HepG2 (cell line): ENCODE measurements around the gene NFATC3. TPM values are rescaled to one million over a fixed set of nuclear protein-coding genes. Genes with fewer than 3 reads are reported as not detected.

ENCODE experiments used
- CHD4 ChIP-seq: fragments of 200-600 bp; sonication (generic); IDR thresholded peaks from 2 replicates; pipeline ENCODE4 v1.7.0; 2017; ENCODE audit warnings: mild to moderate bottlenecking, low read length, borderline replicate concordance
- FOXA3 ChIP-seq: IDR thresholded peaks from 2 replicates; pipeline ENCODE4 v1.6.1; 2016; ENCODE audit warnings: missing genetic modification reagents, missing compliant biosample characterization
- IKZF4 ChIP-seq: sonication (generic); formaldehyde crosslinking; IDR thresholded peaks from 2 replicates; pipeline ENCODE4 v1.5.1; 2020; ENCODE audit warnings: borderline replicate concordance, mild to moderate bottlenecking, low read depth, missing genetic modification reagents; ENCODE audit errors: not compliant biosample characterization
- KLF12 ChIP-seq: sonication (generic); formaldehyde crosslinking; IDR thresholded peaks from 2 replicates; pipeline ENCODE4 v1.4.0; 2020; ENCODE audit warnings: missing genetic modification reagents, borderline replicate concordance
- MYC ChIP-seq: sonication (generic); formaldehyde crosslinking; IDR thresholded peaks from 2 replicates; pipeline ENCODE4 v1.9.0; 2021; ENCODE audit warnings: missing genetic modification reagents, borderline replicate concordance
- NCOA1 ChIP-seq: sonication (generic); formaldehyde crosslinking; IDR thresholded peaks from 2 replicates; pipeline ENCODE4 v1.9.0; 2021; ENCODE audit warnings: missing genetic modification reagents
- NR2C2 ChIP-seq: sonication (generic); formaldehyde crosslinking; IDR thresholded peaks from 2 replicates; pipeline ENCODE4 v1.4.0; 2020; ENCODE audit warnings: missing genetic modification reagents, mild to moderate bottlenecking, moderate library complexity, borderline replicate concordance
- NR2F1 ChIP-seq, 2 experiments: fragments of 450-650 bp in 1 of 2; formaldehyde crosslinking in 1 of 2; IDR thresholded peaks; 2 replicates each; pipeline versions ENCODE4 v1.5.0 to v1.6.1; 2016 to 2020; ENCODE audit warnings: mild to moderate bottlenecking in 1 of 2, missing compliant biosample characterization in 1 of 2, missing genetic modification reagents in 1 of 2, moderate library complexity in 1 of 2
- SYNCRIP ChIP-seq: fragments of 200-400 bp; formaldehyde crosslinking; IDR thresholded peaks from 2 replicates; pipeline ENCODE4 v1.6.1; 2018; ENCODE audit warnings: mild to moderate bottlenecking, low read depth, low read length; ENCODE audit not compliant: insufficient read depth
- TGIF2 ChIP-seq: IDR thresholded peaks from 2 replicates; pipeline ENCODE4 v1.6.1; 2016; ENCODE audit warnings: control low read depth, missing compliant biosample characterization
- TSC22D2 ChIP-seq: sonication (generic); formaldehyde crosslinking; IDR thresholded peaks from 2 replicates; pipeline ENCODE4 v1.5.1; 2020; ENCODE audit warnings: missing genetic modification reagents, mild to moderate bottlenecking, borderline replicate concordance
- XRCC5 ChIP-seq: fragments of 200-400 bp; formaldehyde crosslinking; optimal IDR thresholded peaks from 2 replicates; pipeline ENCODE3; 2017; ENCODE audit warnings: mild to moderate bottlenecking, low read length
- ZBTB8A ChIP-seq: sonication (generic); formaldehyde crosslinking; IDR thresholded peaks from 2 replicates; pipeline ENCODE4 v1.4.0; 2020; ENCODE audit warnings: mild to moderate bottlenecking, low read depth, missing genetic modification reagents, borderline replicate concordance
- ZFP36L1 ChIP-seq: sonication (generic); formaldehyde crosslinking; IDR thresholded peaks from 2 replicates; pipeline ENCODE4 v1.8.0; 2022; ENCODE audit warnings: mild to moderate bottlenecking, missing genetic modification reagents, moderate library complexity
- ZNF24 ChIP-seq: fragments of 450-650 bp; IDR thresholded peaks from 2 replicates; pipeline ENCODE4 v1.6.1; 2017; ENCODE audit warnings: antibody characterized with exemption, mild to moderate bottlenecking
- ZNF354B ChIP-seq: sonication (generic); formaldehyde crosslinking; IDR thresholded peaks from 2 replicates; pipeline ENCODE4 v1.8.0; 2022; ENCODE audit warnings: mild to moderate bottlenecking, missing genetic modification reagents
- ZNF367 ChIP-seq: sonication (generic); formaldehyde crosslinking; IDR thresholded peaks from 2 replicates; pipeline ENCODE4 v1.4.0; 2020; ENCODE audit warnings: missing genetic modification reagents, borderline replicate concordance
- ZNF598 ChIP-seq: sonication (generic); formaldehyde crosslinking; IDR thresholded peaks from 2 replicates; pipeline ENCODE4 v1.5.1; 2020; ENCODE audit warnings: mild to moderate bottlenecking, missing genetic modification reagents, borderline replicate concordance
- ZNF749 ChIP-seq: sonication (generic); formaldehyde crosslinking; IDR thresholded peaks from 2 replicates; pipeline ENCODE4 v1.8.0; 2022; ENCODE audit warnings: mild to moderate bottlenecking, missing genetic modification reagents, moderate library complexity, borderline replicate concordance
- ZNF891 ChIP-seq: sonication (generic); formaldehyde crosslinking; IDR thresholded peaks from 2 replicates; pipeline ENCODE4 v1.5.0; 2020; ENCODE audit warnings: mild to moderate bottlenecking, missing genetic modification reagents
- ZSCAN9 ChIP-seq: IDR thresholded peaks from 2 replicates; pipeline ENCODE4 v1.6.1; 2016; ENCODE audit warnings: borderline replicate concordance
- polyA plus RNA-seq, 8 experiments: library from polyadenylated mRNA; depleted of rRNA in 3 of 8; stranded (reverse) in 7 of 8; unstranded in 1 of 8; fragments of >200 nt; fragmentation: Illumina TruSeq in 4 of 8; extraction: Trizol in 4 of 8; gene quantifications; 2 replicates each; pipeline versions ENCODE4 v1.2.1 to v1.2.3, GENCODE V29; 2011 to 2016; ENCODE audit warnings: low read depth in 4 of 8, missing spikeins in 1 of 8, mixed read lengths in 1 of 8; ENCODE audit not compliant: insufficient read depth in 1 of 8
- total RNA-seq, 5 experiments: library from RNA; depleted of rRNA; stranded (reverse); fragments of >200 nt; fragmentation: Illumina TruSeq; extraction: Trizol; gene quantifications; 2 replicates each; pipeline ENCODE4 v1.2.3, GENCODE V29; 2016; ENCODE audit warnings: low read depth in 1 of 5
- TF ChIP-seq, protein P1 (sequence below): sonication (generic); formaldehyde crosslinking; IDR thresholded peaks from 2 replicates; pipeline ENCODE4 v1.8.0; 2022; ENCODE audit warnings: low read depth, missing genetic modification reagents
- TF ChIP-seq, protein P2 (sequence below): sonication (generic); formaldehyde crosslinking; IDR thresholded peaks from 2 replicates; pipeline ENCODE4 v1.8.1; 2023; ENCODE audit warnings: mild to moderate bottlenecking, missing genetic modification reagents
- TF ChIP-seq, protein P3 (sequence below): sonication (generic); formaldehyde crosslinking; IDR thresholded peaks from 2 replicates; pipeline ENCODE4 v1.8.0; 2022; ENCODE audit warnings: mild to moderate bottlenecking, missing genetic modification reagents

NFATC3 gene
- total and polyA plus RNA-seq, 2 of the 13 experiments (the other 11 are each of a cell fraction or from before 2014, with no cell fraction given): 52.6 to 62.7 TPM

DNA sequence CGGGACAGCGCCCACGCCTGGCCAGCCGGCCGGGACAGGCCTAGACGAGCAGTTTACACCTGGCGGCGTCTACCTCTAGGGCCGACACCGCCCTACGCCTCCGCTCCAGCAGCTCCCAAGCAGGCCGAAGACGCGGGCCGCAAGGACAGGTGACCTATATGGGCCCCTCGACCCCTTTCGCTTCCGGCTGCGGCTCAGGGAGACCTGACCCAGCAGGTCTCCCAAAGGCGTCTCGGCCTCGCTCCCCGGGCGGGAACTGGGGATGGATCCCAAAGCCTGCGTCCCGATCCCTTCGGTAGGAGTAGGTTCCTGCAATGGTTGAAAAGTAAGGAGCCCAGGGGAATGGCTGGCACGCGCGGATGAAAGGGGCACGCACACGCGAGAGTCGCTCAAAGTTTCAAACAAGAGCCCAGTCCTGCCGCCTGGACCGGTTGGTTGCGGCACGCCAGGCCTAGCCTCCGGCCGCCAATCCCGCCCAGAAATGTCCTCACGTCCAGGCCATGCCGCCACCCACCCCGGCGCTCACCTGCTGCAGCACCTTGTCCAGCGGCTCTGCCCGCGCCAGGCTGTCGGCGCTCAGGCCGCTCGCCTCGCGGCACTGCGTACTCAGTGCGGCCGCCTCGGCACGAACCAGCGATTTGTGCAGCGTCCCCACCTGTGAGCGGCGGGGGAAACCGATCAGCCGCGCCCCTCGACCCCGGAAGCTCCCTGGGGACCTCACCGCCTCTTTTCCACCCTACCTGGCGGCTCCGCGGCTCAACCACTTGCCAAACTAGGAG, 150.1 kb downstream of the NFATC3 start (continued):
- peak; percentile 7; the same call in 1 of the 2 replicates for TF ChIP-seq ZFP36L1 (CRISPR knock-in tag)
- TF ChIP-seq ZSCAN9 (CRISPR knock-in tag): 0 out of 2 replicates have a peak, but pooled peaks have one; percentile 2
- TF ChIP-seq TGIF2 (CRISPR knock-in tag): peak; percentile 7; the same call in 1 of the 2 replicates
- peak; percentile 6 for TF ChIP-seq IKZF4
- peak; percentile 21; the same call in 1 of the 2 replicates for TF ChIP-seq NCOA1 (CRISPR knock-in tag)
- TF ChIP-seq ZNF24: no peak
- no peak for TF ChIP-seq CHD4
- TF ChIP-seq ZNF367 (CRISPR knock-in tag): 0 out of 2 replicates have a peak, but pooled peaks have one; percentile 72
- TF ChIP-seq XRCC5: peak; percentile 49
- 0 out of 4 replicates have a peak, but pooled peaks of 1 of the 2 experiments have one; percentile 8 for TF ChIP-seq NR2F1 (CRISPR knock-in tag; IDR thresholded peaks at IDR 0.05)
- no peak; the same call in 1 of the 2 replicates for TF ChIP-seq ZNF749 (CRISPR knock-in tag)
- TF ChIP-seq FOXA3: no peak; the same call in 1 of the 2 replicates
- TF ChIP-seq, protein P1, sequence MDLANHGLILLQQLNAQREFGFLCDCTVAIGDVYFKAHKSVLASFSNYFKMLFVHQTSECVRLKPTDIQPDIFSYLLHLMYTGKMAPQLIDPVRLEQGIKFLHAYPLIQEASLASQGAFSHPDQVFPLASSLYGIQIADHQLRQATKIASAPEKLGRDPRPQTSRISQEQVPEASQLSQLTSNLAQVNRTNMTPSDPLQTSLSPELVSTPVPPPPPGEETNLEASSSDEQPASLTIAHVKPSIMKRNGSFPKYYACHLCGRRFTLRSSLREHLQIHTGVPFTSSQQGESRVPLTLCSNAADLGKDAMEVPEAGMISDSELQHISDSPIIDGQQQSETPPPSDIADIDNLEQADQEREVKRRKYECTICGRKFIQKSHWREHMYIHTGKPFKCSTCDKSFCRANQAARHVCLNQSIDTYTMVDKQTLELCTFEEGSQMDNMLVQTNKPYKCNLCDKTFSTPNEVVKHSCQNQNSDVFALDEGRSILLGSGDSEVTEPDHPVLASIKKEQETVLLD (CRISPR knock-in tag): no peak
- TF ChIP-seq, protein P2, sequence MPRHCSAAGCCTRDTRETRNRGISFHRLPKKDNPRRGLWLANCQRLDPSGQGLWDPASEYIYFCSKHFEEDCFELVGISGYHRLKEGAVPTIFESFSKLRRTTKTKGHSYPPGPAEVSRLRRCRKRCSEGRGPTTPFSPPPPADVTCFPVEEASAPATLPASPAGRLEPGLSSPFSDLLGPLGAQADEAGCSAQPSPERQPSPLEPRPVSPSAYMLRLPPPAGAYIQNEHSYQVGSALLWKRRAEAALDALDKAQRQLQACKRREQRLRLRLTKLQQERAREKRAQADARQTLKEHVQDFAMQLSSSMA: no peak; the same call in 1 of the 2 replicates
- no peak for TF ChIP-seq SYNCRIP
- TF ChIP-seq ZBTB8A (CRISPR knock-in tag): 0 out of 2 replicates have a peak, but pooled peaks have one; percentile 48
- TF ChIP-seq, protein P3, sequence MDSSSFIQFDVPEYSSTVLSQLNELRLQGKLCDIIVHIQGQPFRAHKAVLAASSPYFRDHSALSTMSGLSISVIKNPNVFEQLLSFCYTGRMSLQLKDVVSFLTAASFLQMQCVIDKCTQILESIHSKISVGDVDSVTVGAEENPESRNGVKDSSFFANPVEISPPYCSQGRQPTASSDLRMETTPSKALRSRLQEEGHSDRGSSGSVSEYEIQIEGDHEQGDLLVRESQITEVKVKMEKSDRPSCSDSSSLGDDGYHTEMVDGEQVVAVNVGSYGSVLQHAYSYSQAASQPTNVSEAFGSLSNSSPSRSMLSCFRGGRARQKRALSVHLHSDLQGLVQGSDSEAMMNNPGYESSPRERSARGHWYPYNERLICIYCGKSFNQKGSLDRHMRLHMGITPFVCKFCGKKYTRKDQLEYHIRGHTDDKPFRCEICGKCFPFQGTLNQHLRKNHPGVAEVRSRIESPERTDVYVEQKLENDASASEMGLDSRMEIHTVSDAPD (CRISPR knock-in tag): peak; percentile 54
- TF ChIP-seq NR2C2: peak; percentile 55
- no peak for TF ChIP-seq ZNF354B (CRISPR knock-in tag)
- TF ChIP-seq TSC22D2 (CRISPR knock-in tag): peak; percentile 46; the same call in 1 of the 2 replicates
- no peak for TF ChIP-seq ZNF598 (CRISPR knock-in tag)
- peak; percentile 73 for TF ChIP-seq MYC (CRISPR knock-in tag)
- TF ChIP-seq ZNF891 (CRISPR knock-in tag): peak; percentile 82; the same call in 1 of the 2 replicates
- TF ChIP-seq KLF12 (CRISPR knock-in tag): peak; percentile 67; the same call in 1 of the 2 replicates
